Kidney epithelial cell (primary cell): ENCODE measurements around the gene EPHX1. TPM values are rescaled to one million over a fixed set of nuclear protein-coding genes. Genes with fewer than 3 reads are reported as not detected.

Experiments
- DNase-seq: peaks from one replicate; pipeline ENCODE4 v3.0.0-alpha.2; 2010; ENCODE audit warnings: low read depth
- H3K27me3 ChIP-seq: 2 replicates; pipeline ENCODE4 v1.6.0; 2011; ENCODE audit warnings: low read length; ENCODE audit not compliant: control insufficient read depth, insufficient read depth
- H3K36me3 ChIP-seq: 2 replicates; pipeline ENCODE4 v1.5.1; 2011; ENCODE audit warnings: low read length; ENCODE audit not compliant: control insufficient read depth, insufficient read depth
- H3K4me3 ChIP-seq: 2 replicates; pipeline ENCODE4 v1.5.1; 2011; ENCODE audit warnings: low read depth, mild to moderate bottlenecking, control low read depth, low read length
- total RNA-seq: library from RNA; depleted of rRNA; stranded (reverse); fragments of >200 nt; gene quantifications from 2 replicates; pipeline ENCODE4 v1.2.3, GENCODE V29; 2015
- TF ChIP-seq, protein P1 (sequence below): IDR thresholded peaks from 2 replicates; pipeline ENCODE4 v1.5.1; 2011; ENCODE audit warnings: mild to moderate bottlenecking, moderate library complexity, low read length, control low read depth, inconsistent platforms; ENCODE audit not compliant: insufficient read depth, poor library complexity, severe bottlenecking

The EPHX1 gene
- total RNA-seq, 1 donor from 2014 or later, result 23.6 TPM

GRCh38 chr1:225851805-225852204 is 41.9 kb downstream of the EPHX1 start:
- Histone ChIP-seq H3K36me3 (peaks cover 8% of the 10 kb centered on the region), H3K27me3 (no peaks in the 10 kb centered on the region), H3K4me3 (no peak overlapping the region)
- no peak for DNase-seq
- TF ChIP-seq, protein P1, sequence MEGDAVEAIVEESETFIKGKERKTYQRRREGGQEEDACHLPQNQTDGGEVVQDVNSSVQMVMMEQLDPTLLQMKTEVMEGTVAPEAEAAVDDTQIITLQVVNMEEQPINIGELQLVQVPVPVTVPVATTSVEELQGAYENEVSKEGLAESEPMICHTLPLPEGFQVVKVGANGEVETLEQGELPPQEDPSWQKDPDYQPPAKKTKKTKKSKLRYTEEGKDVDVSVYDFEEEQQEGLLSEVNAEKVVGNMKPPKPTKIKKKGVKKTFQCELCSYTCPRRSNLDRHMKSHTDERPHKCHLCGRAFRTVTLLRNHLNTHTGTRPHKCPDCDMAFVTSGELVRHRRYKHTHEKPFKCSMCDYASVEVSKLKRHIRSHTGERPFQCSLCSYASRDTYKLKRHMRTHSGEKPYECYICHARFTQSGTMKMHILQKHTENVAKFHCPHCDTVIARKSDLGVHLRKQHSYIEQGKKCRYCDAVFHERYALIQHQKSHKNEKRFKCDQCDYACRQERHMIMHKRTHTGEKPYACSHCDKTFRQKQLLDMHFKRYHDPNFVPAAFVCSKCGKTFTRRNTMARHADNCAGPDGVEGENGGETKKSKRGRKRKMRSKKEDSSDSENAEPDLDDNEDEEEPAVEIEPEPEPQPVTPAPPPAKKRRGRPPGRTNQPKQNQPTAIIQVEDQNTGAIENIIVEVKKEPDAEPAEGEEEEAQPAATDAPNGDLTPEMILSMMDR, result no peak

- TF ChIP-seq, protein P1, result no peak
- no peak for DNase-seq
- no peaks in the 10 kb centered on the region for H3K27me3 ChIP-seq
- H3K4me3 ChIP-seq, result no peak overlapping the region
- peaks cover 6% of the 10 kb centered on the region for H3K36me3 ChIP-seq
Measured at GRCh38 chr1:225852413-225853124, 42.6 kb downstream of the EPHX1 start.

DNA sequence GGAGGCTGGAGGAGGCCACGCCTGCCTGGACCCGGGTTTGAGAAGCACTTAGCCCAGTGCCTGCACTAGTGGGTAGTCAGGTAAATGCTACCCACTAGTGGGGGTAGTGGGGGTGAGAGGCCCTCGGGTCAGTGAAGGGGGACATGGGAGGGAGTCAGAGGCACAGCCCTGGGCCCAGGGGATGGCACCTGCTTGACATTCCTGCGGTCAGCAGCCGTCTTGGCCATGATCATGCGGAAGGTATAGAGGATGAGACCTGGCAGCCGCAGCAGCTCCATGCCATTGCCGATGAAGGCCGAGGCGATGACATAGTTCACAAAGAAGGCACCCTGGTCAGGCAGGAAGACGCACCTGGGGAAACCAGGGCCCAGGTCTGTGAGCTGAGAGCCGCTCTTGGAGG is 43.5 kb downstream of the EPHX1 start:
- no peak for DNase-seq
- H3K36me3 ChIP-seq, result peaks cover 6% of the 10 kb centered on the region
- no peak overlapping the region for H3K4me3 ChIP-seq
- TF ChIP-seq, protein P1, result no peak
- H3K27me3 ChIP-seq, result no peaks in the 10 kb centered on the region

DNA sequence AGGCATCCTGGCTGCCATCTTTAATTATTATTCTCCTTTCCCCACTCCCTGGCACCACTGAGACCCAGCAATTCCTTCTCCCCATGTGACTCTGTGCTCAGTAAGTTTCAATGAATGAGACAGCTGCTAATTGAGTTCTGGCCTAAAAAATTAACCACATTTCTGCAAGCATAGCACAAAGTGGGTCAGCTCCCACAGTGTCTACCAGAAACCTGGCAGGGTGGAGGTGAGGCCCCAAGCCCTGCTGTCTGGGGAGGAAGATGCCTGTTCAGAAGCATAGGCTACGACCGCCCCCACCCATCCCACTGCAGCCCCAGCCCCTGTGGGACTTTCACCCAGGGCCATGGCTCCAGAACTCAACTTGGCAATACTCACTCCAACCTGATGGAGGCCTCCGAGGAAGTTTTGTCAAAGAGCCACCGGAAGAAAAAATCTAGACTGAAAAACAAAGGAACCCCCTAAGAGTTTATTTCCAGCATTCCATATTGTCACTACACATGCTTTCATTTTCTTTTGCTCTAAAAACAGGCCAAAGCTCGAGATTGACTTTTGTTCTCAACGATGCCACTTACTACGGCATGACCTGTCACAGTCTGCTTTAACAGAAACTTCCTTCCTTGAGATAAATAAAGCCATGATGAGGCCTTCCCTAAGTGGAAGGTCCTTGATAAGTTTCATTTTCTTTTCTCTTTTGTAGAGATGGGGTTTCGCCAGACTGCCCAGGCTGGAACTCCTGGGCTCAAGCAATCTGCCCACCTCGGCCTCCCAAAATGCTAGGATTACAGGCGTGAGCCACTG is 45.8 kb downstream of the EPHX1 start:
- TF ChIP-seq, protein P1, result no peak
- no peak overlapping the region for H3K4me3 ChIP-seq
- H3K36me3 ChIP-seq, result peaks cover 6% of the 10 kb centered on the region
- H3K27me3 ChIP-seq, result no peaks in the 10 kb centered on the region
- DNase-seq, result no peak

DNA sequence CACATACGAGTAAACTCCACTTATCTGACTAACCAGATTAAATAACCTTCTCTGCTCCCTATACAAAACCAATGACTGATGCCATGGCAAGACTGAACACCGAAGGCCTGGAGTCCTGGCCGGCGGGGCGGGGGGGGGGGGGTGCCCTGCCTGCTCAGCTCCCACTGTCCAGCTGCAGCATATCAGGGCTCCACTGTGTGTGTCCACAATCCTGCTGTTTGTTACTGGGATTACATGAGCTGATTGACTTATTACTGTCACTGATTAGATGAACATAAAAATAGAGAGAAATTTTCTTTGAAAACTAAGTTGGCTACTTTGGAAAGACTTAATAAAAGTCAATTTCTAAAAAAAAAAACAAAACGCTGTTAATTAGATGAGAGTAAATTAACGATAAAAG is 47.3 kb downstream of the EPHX1 start:
- Histone ChIP-seq H3K27me3 (no peaks in the 10 kb centered on the region), H3K4me3 (no peak overlapping the region), H3K36me3 (peaks cover 5% of the 10 kb centered on the region)
- no peak for DNase-seq
- TF ChIP-seq, protein P1, result no peak
